COR-L47 (cell line): ENCODE results near the gene PTTG1IP.
"Not testable (repeated sequence)": the region's sequence is repeated elsewhere in the genome, so short reads cannot be mapped to it uniquely, and the experiment has no call there.

Experiments used
- DNase-seq: peaks from one replicate; lab custom pipeline; 2025; lab: John Stamatoyannopoulos, UW

PTTG1IP gene

GRCh38 chr21:44842721-44843445 lies 30.6 kb downstream of the PTTG1IP start:
- DNase-seq: no peak

- DNase-seq: no peak
Observed at GRCh38 chr21:44842087-44842486, 31.4 kb downstream of the PTTG1IP start.

- DNase-seq: no peak
Observed at GRCh38 chr21:44840771-44841170, 32.7 kb downstream of the PTTG1IP start.

GRCh38 chr21:44838951-44839350 lies 34.5 kb downstream of the PTTG1IP start:
- DNase-seq: no peak

GRCh38 chr21:44838039-44838895 lies 35.2 kb downstream of the PTTG1IP start:
- DNase-seq: no peak

- DNase-seq: no peak
Observed at GRCh38 chr21:44837537-44837936, 36.0 kb downstream of the PTTG1IP start.

- DNase-seq: no peak
Observed at GRCh38 chr21:44836666-44837471, 36.6 kb downstream of the PTTG1IP start.

GRCh38 chr21:44836349-44836665 lies 37.2 kb downstream of the PTTG1IP start:
- DNase-seq: no peak

- DNase-seq: no peak
Observed at GRCh38 chr21:44835647-44835973, 37.9 kb downstream of the PTTG1IP start.

- DNase-seq: no peak
Observed at GRCh38 chr21:44834951-44835646, 38.4 kb downstream of the PTTG1IP start.

GRCh38 chr21:44834231-44834950 lies 39.1 kb downstream of the PTTG1IP start:
- DNase-seq: no peak

GRCh38 chr21:44833663-44834062 lies 39.8 kb downstream of the PTTG1IP start:
- no peak for DNase-seq

- not testable (repeated sequence) for DNase-seq
Observed at GRCh38 chr21:44832516-44833255, 40.8 kb downstream of the PTTG1IP start.

- DNase-seq: no peak
Observed at GRCh38 chr21:44831227-44831860, 42.1 kb downstream of the PTTG1IP start.

- DNase-seq: no peak
Observed at GRCh38 chr21:44829507-44830092, 43.9 kb downstream of the PTTG1IP start.

- DNase-seq: no peak
Observed at GRCh38 chr21:44828362-44829056, 45.0 kb downstream of the PTTG1IP start.

- DNase-seq: no peak
Observed at GRCh38 chr21:44823179-44823660, 50.3 kb downstream of the PTTG1IP start.

- no peak for DNase-seq
Observed at GRCh38 chr21:44822484-44823178, 50.9 kb downstream of the PTTG1IP start.
